Mesothelial cell of epicardium (in vitro differentiated cells): ENCODE data around the gene MUC6. TPM values are rescaled to one million over a fixed set of nuclear protein-coding genes. Genes with fewer than 3 reads are reported as not detected.

Experiments used
- DNase-seq, 2 experiments: peaks; one replicate each; pipeline ENCODE4 v3.0.0; 2021; ENCODE audit warnings: low spot score in 2 of 2; ENCODE audit not compliant: unreplicated experiment in 2 of 2
- H3K27ac Mint-ChIP-seq: 2 replicates; pipeline ENCODE4 v1.8.0; 2021; ENCODE audit warnings: mixed read lengths
- H3K27me3 Mint-ChIP-seq: 2 replicates; pipeline ENCODE4 v1.8.0; 2021; ENCODE audit warnings: low read depth, mixed read lengths
- H3K36me3 Mint-ChIP-seq: 2 replicates; pipeline ENCODE4 v1.8.0; 2021; ENCODE audit warnings: mixed read lengths
- H3K4me1 Mint-ChIP-seq: 2 replicates; pipeline ENCODE4 v1.8.0; 2021; ENCODE audit warnings: mixed read lengths
- H3K4me3 Mint-ChIP-seq: 2 replicates; pipeline ENCODE4 v1.8.0; 2021; ENCODE audit warnings: mild to moderate bottlenecking, moderate library complexity, mixed read lengths
- H3K9me3 Mint-ChIP-seq: 2 replicates; pipeline ENCODE4 v1.8.0; 2021; ENCODE audit warnings: mixed read lengths
- CTCF ChIP-seq: fragments of 200-600 bp; sonication (generic); IDR thresholded peaks from one replicate; pipeline ENCODE4 v1.5.0; 2021; ENCODE audit warnings: antibody characterized with exemption; ENCODE audit not compliant: unreplicated experiment
- total RNA-seq: library from RNA; stranded (reverse); gene quantifications from 3 replicates; pipeline ENCODE4 v1.2.1, GENCODE V29; 2021

MUC6 gene
- total RNA-seq, 1 donor from 2014 or later = not detected

- no peaks in the 10 kb centered on the region for H3K36me3 Mint-ChIP-seq
- no peaks in the 10 kb centered on the region for H3K27me3 Mint-ChIP-seq
- no peak overlapping the region for H3K27ac Mint-ChIP-seq
- no peak for DNase-seq
- no peaks in the 10 kb centered on the region for H3K4me1 Mint-ChIP-seq
- no peak for TF ChIP-seq CTCF
- no peak overlapping the region for H3K4me3 Mint-ChIP-seq
- H3K9me3 Mint-ChIP-seq = no peaks in the 10 kb centered on the region
Observed at GRCh38 chr11:1027483-1028290, 8.8 kb downstream of the MUC6 start.

- no peak overlapping the region for H3K27ac Mint-ChIP-seq
- H3K36me3 Mint-ChIP-seq = no peaks in the 10 kb centered on the region
- H3K4me3 Mint-ChIP-seq = no peak overlapping the region
- H3K9me3 Mint-ChIP-seq = no peaks in the 10 kb centered on the region
- no peak for DNase-seq
- H3K27me3 Mint-ChIP-seq = no peaks in the 10 kb centered on the region
- no peaks in the 10 kb centered on the region for H3K4me1 Mint-ChIP-seq
- TF ChIP-seq CTCF = no peak
Observed at GRCh38 chr11:1026641-1027482, 9.7 kb downstream of the MUC6 start.

- Mint-ChIP-seq H3K4me1 (no peaks in the 10 kb centered on the region), H3K4me3 (no peak overlapping the region), H3K27me3 (no peaks in the 10 kb centered on the region), H3K27ac (no peak overlapping the region), H3K36me3 (no peaks in the 10 kb centered on the region), H3K9me3 (no peaks in the 10 kb centered on the region)
- DNase-seq = no peak
- TF ChIP-seq CTCF = no peak
Observed at GRCh38 chr11:1026163-1026450, 10.4 kb downstream of the MUC6 start.

- H3K27me3 Mint-ChIP-seq = no peaks in the 10 kb centered on the region
- no peak for DNase-seq
- TF ChIP-seq CTCF = no peak
- H3K4me3 Mint-ChIP-seq = no peak overlapping the region
- no peaks in the 10 kb centered on the region for H3K36me3 Mint-ChIP-seq
- H3K9me3 Mint-ChIP-seq = no peaks in the 10 kb centered on the region
- H3K27ac Mint-ChIP-seq = no peak overlapping the region
- H3K4me1 Mint-ChIP-seq = no peaks in the 10 kb centered on the region
Observed at GRCh38 chr11:1025410-1026162, 10.9 kb downstream of the MUC6 start.

- no peaks in the 10 kb centered on the region for H3K27me3 Mint-ChIP-seq
Observed at GRCh38 chr11:1024597-1025409, 11.7 kb downstream of the MUC6 start.

More at GRCh38 chr11:1024597-1025409, 11.7 kb downstream of the MUC6 start:
- DNase-seq = no peak
- H3K4me3 Mint-ChIP-seq = no peak overlapping the region
- no peak overlapping the region for H3K27ac Mint-ChIP-seq
- H3K36me3 Mint-ChIP-seq = no peaks in the 10 kb centered on the region
- no peaks in the 10 kb centered on the region for H3K9me3 Mint-ChIP-seq
- no peaks in the 10 kb centered on the region for H3K4me1 Mint-ChIP-seq
- no peak for TF ChIP-seq CTCF
